ENCODE data around the gene IGFBPL1.

DNA sequence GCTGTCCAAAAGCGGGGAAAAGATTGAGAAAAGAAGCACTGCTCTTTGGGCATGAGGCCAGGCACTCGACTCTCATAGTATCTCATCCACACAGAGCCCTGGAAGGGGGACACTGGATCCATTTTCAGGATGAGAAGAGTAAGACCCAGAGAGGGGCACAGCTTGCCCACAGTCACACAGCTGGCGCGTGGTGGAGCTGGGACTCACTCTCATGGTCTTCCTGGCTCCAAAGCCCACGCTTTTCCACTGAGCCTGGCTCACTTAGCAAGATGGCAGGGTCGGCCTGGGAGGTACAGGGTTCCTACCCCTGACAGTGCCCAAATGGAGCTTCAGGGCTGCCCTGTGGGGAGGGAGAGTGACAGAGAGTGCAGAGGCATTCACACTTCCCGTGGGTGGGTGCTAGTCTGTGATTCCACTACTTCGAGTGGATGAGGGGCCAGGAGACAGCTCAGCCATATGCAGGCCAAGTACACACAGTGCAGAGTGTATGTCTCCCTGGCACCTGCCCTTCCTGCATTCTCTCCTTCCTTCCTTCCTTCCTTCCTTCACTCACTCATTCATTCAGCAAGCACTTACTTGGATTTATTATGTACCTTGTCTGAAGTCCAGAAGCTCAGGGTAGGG is 18.3 kb upstream of the IGFBPL1 start:
- TF ChIP-seq POLR2A (IDR thresholded peaks at IDR 0.05) = no peak
- TF ChIP-seq, protein P1, sequence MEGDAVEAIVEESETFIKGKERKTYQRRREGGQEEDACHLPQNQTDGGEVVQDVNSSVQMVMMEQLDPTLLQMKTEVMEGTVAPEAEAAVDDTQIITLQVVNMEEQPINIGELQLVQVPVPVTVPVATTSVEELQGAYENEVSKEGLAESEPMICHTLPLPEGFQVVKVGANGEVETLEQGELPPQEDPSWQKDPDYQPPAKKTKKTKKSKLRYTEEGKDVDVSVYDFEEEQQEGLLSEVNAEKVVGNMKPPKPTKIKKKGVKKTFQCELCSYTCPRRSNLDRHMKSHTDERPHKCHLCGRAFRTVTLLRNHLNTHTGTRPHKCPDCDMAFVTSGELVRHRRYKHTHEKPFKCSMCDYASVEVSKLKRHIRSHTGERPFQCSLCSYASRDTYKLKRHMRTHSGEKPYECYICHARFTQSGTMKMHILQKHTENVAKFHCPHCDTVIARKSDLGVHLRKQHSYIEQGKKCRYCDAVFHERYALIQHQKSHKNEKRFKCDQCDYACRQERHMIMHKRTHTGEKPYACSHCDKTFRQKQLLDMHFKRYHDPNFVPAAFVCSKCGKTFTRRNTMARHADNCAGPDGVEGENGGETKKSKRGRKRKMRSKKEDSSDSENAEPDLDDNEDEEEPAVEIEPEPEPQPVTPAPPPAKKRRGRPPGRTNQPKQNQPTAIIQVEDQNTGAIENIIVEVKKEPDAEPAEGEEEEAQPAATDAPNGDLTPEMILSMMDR (IDR thresholded peaks at IDR 0.05) = no peak
- TF ChIP-seq POLR2AphosphoS5 (IDR thresholded peaks at IDR 0.05) = no peak
